Measurements from ENCODE around the gene CLMP. TPM values are rescaled to one million over a fixed set of nuclear protein-coding genes. Genes with fewer than 3 reads are reported as not detected.

The CLMP gene
- total and polyA plus RNA-seq, 2 donors (not counting 1 experiment from before 2014, with no cell fraction given), result 0.01 TPM; not detected in 1

GRCh38 chr11:123236879-123237278 lies 41.8 kb upstream of the CLMP start:
- H3K27ac ChIP-seq (ENCODE audit: low read length in 2 of 2), result no peak overlapping the region
- no peaks in the 10 kb centered on the region for H3K27me3 ChIP-seq (replicated peaks in 1 of 4; ENCODE audit: control extremely low read depth in 1 of 4, control insufficient read depth in 3 of 4, insufficient read depth in 4 of 4, low read length in 3 of 4)
- WGBS (ENCODE audit: insufficient coverage), result 93% methylated on average over 3 of the region's 3 CpGs
- H3K4me1 Mint-ChIP-seq, result peaks cover 10% of the 10 kb centered on the region
- H3K4me3 ChIP-seq (ENCODE audit: control extremely low read depth in 1 of 5, extremely low read depth in 1 of 5, insufficient read depth in 1 of 5, low read depth in 2 of 5, low read length in 4 of 5), result no peak overlapping the region
- no peaks in the 10 kb centered on the region for H3K36me3 ChIP-seq (replicated peaks in 1 of 2; ENCODE audit: control extremely low read depth in 1 of 2, control insufficient read depth in 1 of 2, extremely low read depth in 1 of 2, insufficient read depth in 2 of 2, low read length in 1 of 2)
- H2AFZ ChIP-seq (ENCODE audit: insufficient read depth, low read depth, low read length, poor library complexity, severe bottlenecking), result no peak overlapping the region
- DNase-seq (no peak), ATAC-seq (ENCODE audit: low read depth) (no peak)
- no peaks in the 10 kb centered on the region for H3K9me3 Mint-ChIP-seq (ENCODE audit: insufficient read depth)
- H3K27ac Mint-ChIP-seq, result no peak overlapping the region
- no peaks in the 10 kb centered on the region for H3K9me3 ChIP-seq (ENCODE audit: control extremely low read depth in 1 of 3, control insufficient read depth in 2 of 3, insufficient read depth in 1 of 3, low read length in 2 of 3)
- H4K20me1 ChIP-seq (ENCODE audit: control insufficient read depth, insufficient read depth, low read length, poor library complexity, severe bottlenecking), result no peaks in the 10 kb centered on the region
- H3K4me2 ChIP-seq (replicated peaks; ENCODE audit: low read depth, low read length, poor library complexity, severe bottlenecking), result no peak overlapping the region
- intact Hi-C loops (cut with micrococcal nuclease), result no loop called here
- CTCF ChIA-PET, result interaction anchor here (0.8 kb wide), 1 partner anchor 9 kb away, joined by 3 read pairs; no protein-coding TSS in a partner anchor
- no peak for TF ChIP-seq EZH2 (IDR thresholded peaks at IDR 0.05; ENCODE audit: borderline replicate concordance, insufficient read depth, low read depth, low read length, poor library complexity, severe bottlenecking)
- no peak for TF ChIP-seq CTCF (IDR thresholded peaks at IDR 0.05)
- H3K9ac ChIP-seq (ENCODE audit: low read length), result no peak overlapping the region
- peaks cover 6% of the 10 kb centered on the region for H3K27me3 Mint-ChIP-seq
- no peak overlapping the region for H3K4me3 Mint-ChIP-seq
- POLR2A ChIA-PET, result no interaction called here
- peaks cover 4 to 6% of the 10 kb centered on the region in 2 donors for H3K4me1 ChIP-seq (ENCODE audit: control insufficient read depth in 2 of 2, insufficient read depth in 2 of 2, low read length in 2 of 2)
- H3K79me2 ChIP-seq (ENCODE audit: control insufficient read depth, insufficient read depth, low read length), result no peaks in the 10 kb centered on the region

GRCh38 chr11:123235656-123236261 lies 40.7 kb upstream of the CLMP start:
- no peaks in the 10 kb centered on the region for H3K9me3 ChIP-seq (ENCODE audit: control extremely low read depth in 1 of 3, control insufficient read depth in 2 of 3, insufficient read depth in 1 of 3, low read length in 2 of 3)
- no peaks in the 10 kb centered on the region for H3K27me3 ChIP-seq (replicated peaks in 1 of 4; ENCODE audit: control extremely low read depth in 1 of 4, control insufficient read depth in 3 of 4, insufficient read depth in 4 of 4, low read length in 3 of 4)
- POLR2A ChIA-PET, result no interaction called here
- no peaks in the 10 kb centered on the region for H3K79me2 ChIP-seq (ENCODE audit: control insufficient read depth, insufficient read depth, low read length)
- H3K4me1 ChIP-seq (ENCODE audit: control insufficient read depth in 2 of 2, insufficient read depth in 2 of 2, low read length in 2 of 2), result peaks cover 4 to 6% of the 10 kb centered on the region in 2 donors
- no peak overlapping the region for H3K4me3 ChIP-seq (ENCODE audit: control extremely low read depth in 1 of 5, extremely low read depth in 1 of 5, insufficient read depth in 1 of 5, low read depth in 2 of 5, low read length in 4 of 5)
- no peaks in the 10 kb centered on the region for H4K20me1 ChIP-seq (ENCODE audit: control insufficient read depth, insufficient read depth, low read length, poor library complexity, severe bottlenecking)
- H3K4me2 ChIP-seq (replicated peaks; ENCODE audit: low read depth, low read length, poor library complexity, severe bottlenecking), result no peak overlapping the region
- no peak for ATAC-seq (ENCODE audit: low read depth)
- peaks cover 5% of the 10 kb centered on the region for H3K27me3 Mint-ChIP-seq
- no peak overlapping the region for H3K9ac ChIP-seq (ENCODE audit: low read length)
- H2AFZ ChIP-seq (ENCODE audit: insufficient read depth, low read depth, low read length, poor library complexity, severe bottlenecking), result no peak overlapping the region
- intact Hi-C loops (cut with micrococcal nuclease), result no loop called here
- CTCF ChIA-PET, result no interaction called here
- peaks cover 10% of the 10 kb centered on the region for H3K4me1 Mint-ChIP-seq
- no peak for DNase-seq
- no peaks in the 10 kb centered on the region for H3K9me3 Mint-ChIP-seq (ENCODE audit: insufficient read depth)
- no peak for TF ChIP-seq EZH2 (IDR thresholded peaks at IDR 0.05; ENCODE audit: borderline replicate concordance, insufficient read depth, low read depth, low read length, poor library complexity, severe bottlenecking)
- no peak for TF ChIP-seq CTCF (IDR thresholded peaks at IDR 0.05)
- H3K36me3 ChIP-seq (replicated peaks in 1 of 2; ENCODE audit: control extremely low read depth in 1 of 2, control insufficient read depth in 1 of 2, extremely low read depth in 1 of 2, insufficient read depth in 2 of 2, low read length in 1 of 2), result no peaks in the 10 kb centered on the region
- H3K27ac ChIP-seq (ENCODE audit: low read length in 2 of 2), result no peak overlapping the region
- H3K4me3 Mint-ChIP-seq, result no peak overlapping the region
- WGBS (ENCODE audit: insufficient coverage), result 94% methylated on average over 11 of the region's 12 CpGs
- no peak overlapping the region for H3K27ac Mint-ChIP-seq

All from B cell (primary cell).